ENCODE measurements around the gene HNF4A.

DNA sequence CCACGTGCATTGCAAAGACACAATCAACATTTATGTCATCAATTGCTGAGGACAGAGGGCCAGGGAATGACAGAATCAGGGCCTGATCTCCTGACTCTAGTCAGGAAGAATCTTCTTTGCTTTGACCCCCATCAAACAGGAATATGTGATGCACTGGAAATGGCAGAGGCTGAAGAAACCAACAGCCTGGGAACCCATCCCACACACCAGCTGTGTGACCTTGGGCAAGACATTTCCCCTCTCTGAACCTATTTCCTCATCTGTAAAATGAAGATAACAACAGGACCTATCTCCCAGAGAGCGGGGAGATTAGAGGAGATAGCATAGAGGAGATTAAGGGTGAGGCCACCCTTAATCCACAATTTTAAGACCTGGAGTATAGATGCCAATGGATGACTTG, 1.5 kb downstream of the HNF4A start:
- TF ChIP-seq, protein P1, sequence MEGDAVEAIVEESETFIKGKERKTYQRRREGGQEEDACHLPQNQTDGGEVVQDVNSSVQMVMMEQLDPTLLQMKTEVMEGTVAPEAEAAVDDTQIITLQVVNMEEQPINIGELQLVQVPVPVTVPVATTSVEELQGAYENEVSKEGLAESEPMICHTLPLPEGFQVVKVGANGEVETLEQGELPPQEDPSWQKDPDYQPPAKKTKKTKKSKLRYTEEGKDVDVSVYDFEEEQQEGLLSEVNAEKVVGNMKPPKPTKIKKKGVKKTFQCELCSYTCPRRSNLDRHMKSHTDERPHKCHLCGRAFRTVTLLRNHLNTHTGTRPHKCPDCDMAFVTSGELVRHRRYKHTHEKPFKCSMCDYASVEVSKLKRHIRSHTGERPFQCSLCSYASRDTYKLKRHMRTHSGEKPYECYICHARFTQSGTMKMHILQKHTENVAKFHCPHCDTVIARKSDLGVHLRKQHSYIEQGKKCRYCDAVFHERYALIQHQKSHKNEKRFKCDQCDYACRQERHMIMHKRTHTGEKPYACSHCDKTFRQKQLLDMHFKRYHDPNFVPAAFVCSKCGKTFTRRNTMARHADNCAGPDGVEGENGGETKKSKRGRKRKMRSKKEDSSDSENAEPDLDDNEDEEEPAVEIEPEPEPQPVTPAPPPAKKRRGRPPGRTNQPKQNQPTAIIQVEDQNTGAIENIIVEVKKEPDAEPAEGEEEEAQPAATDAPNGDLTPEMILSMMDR (conservative IDR thresholded peaks at IDR 0.05): no peak
- no peak for TF ChIP-seq EZH2 (IDR thresholded peaks at IDR 0.05; ENCODE audit: low read depth)

Measured in PC-9 (cell line).